ENCODE data around the gene PTPRN2. TPM values are rescaled to one million over a fixed set of nuclear protein-coding genes. Genes with fewer than 3 reads are reported as not detected.

The PTPRN2 gene
- total and polyA plus RNA-seq, 2 of the 8 experiments (the other 6 are each of a cell fraction or from before 2014, with no cell fraction given): 2.6 to 4.5 TPM

GRCh38 chr7:158240801-158241200 lies 346.8 kb downstream of the PTPRN2 start:
- Histone ChIP-seq H3K36me3 (ENCODE audit: control insufficient read depth in 2 of 4, insufficient read depth in 4 of 4, low read length in 3 of 4) (no peaks in the 10 kb centered on the region), H3K4me3 (ENCODE audit: extremely low read depth in 1 of 4, insufficient read depth in 2 of 4, low read depth in 3 of 4, low read length in 4 of 4) (no peak overlapping the region), H2BK12ac (ENCODE audit: low read depth, low read length) (no peak overlapping the region), H2BK5ac (ENCODE audit: low read depth, low read length) (no peak overlapping the region), H4K91ac (replicated peaks; ENCODE audit: insufficient read length, low read length) (no peak overlapping the region), H3K9me3 (ENCODE audit: insufficient read depth in 2 of 2, low read depth in 1 of 2, low read length in 1 of 2) (peaks cover 6 to 55% of the 10 kb centered on the region in 2 experiments; a peak in 3 of 4 replicates), H2AK5ac (ENCODE audit: low read depth, low read length) (no peak overlapping the region), H3K27me3 (replicated peaks in 1 of 4; ENCODE audit: control insufficient read depth in 3 of 4, extremely low read depth in 1 of 4, insufficient read depth in 3 of 4, low read length in 3 of 4) (no peaks in the 10 kb centered on the region), H2AFZ (ENCODE audit: low read length) (no peak overlapping the region), H3K23ac (ENCODE audit: insufficient read length) (no peak overlapping the region), H2BK120ac (replicated peaks; ENCODE audit: low read depth, low read length) (no peak overlapping the region), H3K9ac (replicated peaks in 1 of 4; ENCODE audit: extremely low read depth in 1 of 4, low read depth in 3 of 4, low read length in 3 of 4) (no peak overlapping the region), H3K79me2 (ENCODE audit: control insufficient read depth in 1 of 2, insufficient read depth in 2 of 2, low read length in 2 of 2) (no peaks in the 10 kb centered on the region), H4K20me1 (replicated peaks in 1 of 2; ENCODE audit: control insufficient read depth in 1 of 2, insufficient read depth in 2 of 2, low read length in 2 of 2) (peaks cover 0 to 1% of the 10 kb centered on the region in 2 experiments), H3K23me2 (ENCODE audit: low read depth, low read length) (peaks cover 4% of the 10 kb centered on the region; the same call in 1 of the 2 replicates), H4K8ac (ENCODE audit: extremely low read depth, insufficient read depth, low read length) (no peak overlapping the region; the same call in 1 of the 2 replicates), H4K5ac (ENCODE audit: insufficient read length, low read depth, low read length) (no peak overlapping the region), H2BK20ac (ENCODE audit: low read length) (no peak overlapping the region), H3K56ac (replicated peaks; ENCODE audit: insufficient read length, low read depth, low read length) (no peak overlapping the region), H3K27ac (ENCODE audit: low read depth, low read length) (no peak overlapping the region), H3K4me1 (replicated peaks in 1 of 4; ENCODE audit: control insufficient read depth in 3 of 4, insufficient read depth in 4 of 4, low read length in 3 of 4) (no peaks in the 10 kb centered on the region), H3K4ac (replicated peaks; ENCODE audit: insufficient read length, low read depth, low read length) (no peak overlapping the region), H3K18ac (ENCODE audit: extremely low read depth, low read length) (no peak overlapping the region), H2BK15ac (ENCODE audit: low read length) (no peak overlapping the region), H3K4me2 (ENCODE audit: insufficient read depth in 1 of 2, low read depth in 2 of 2, low read length in 2 of 2) (no peak overlapping the region), H3K79me1 (ENCODE audit: low read depth, low read length) (no peaks in the 10 kb centered on the region), H3K14ac (ENCODE audit: insufficient read length) (no peak overlapping the region)
- CTCF ChIA-PET (ENCODE audit: partially characterized antibody): no interaction called here
- FAIRE-seq (no peak), DNase-seq (ENCODE audit: low read depth in 1 of 2, low spot score in 2 of 2) (no peak)
- TF ChIP-seq TAF1 (IDR thresholded peaks at IDR 0.05; ENCODE audit: low read depth, low read length) (no peak), RNF2 (IDR thresholded peaks at IDR 0.05; ENCODE audit: borderline replicate concordance, low read depth, low read length, missing control alignments, poor library complexity, severe bottlenecking) (no peak), NRF1 (IDR thresholded peaks at IDR 0.05; ENCODE audit: low read depth, low read length) (no peak), CEBPB (IDR thresholded peaks at IDR 0.05; ENCODE audit: low read depth, low read length) (no peak), SUZ12 (IDR thresholded peaks at IDR 0.05; ENCODE audit: low read length) (no peak), SIX5 (IDR thresholded peaks at IDR 0.05; ENCODE audit: low read depth, low read length) (no peak), TCF12 (IDR thresholded peaks at IDR 0.05; ENCODE audit: low read depth, low read length) (no peak), SP2 (IDR thresholded peaks at IDR 0.05; ENCODE audit: low read length) (no peak), BCL11A (IDR thresholded peaks at IDR 0.05; ENCODE audit: low read depth in 2 of 2, low read length in 2 of 2) (no peak)
- WGBS, 2 experiments (ENCODE audit: extremely low coverage in 1 of 2, insufficient coverage in 1 of 2, insufficient read length in 1 of 2, insufficient replicate concordance in 2 of 2, low coverage in 1 of 2, low lambda C conversion rate in 2 of 2, missing lambda C conversion rate in 1 of 2): 78% methylated on average over 3 of the region's 3 CpGs; no CpG with 5 or more reads in 1 of the 2 experiments
- POLR2A ChIA-PET (ENCODE audit: partially characterized antibody): no interaction called here

Measured in H1 (cell line).